Pancreas (tissue), 10 donors: ENCODE data around the gene RNU5B-1. TPM values are rescaled to one million over a fixed set of nuclear protein-coding genes. Genes with fewer than 3 reads are reported as not detected.

Experiments
- ATAC-seq, 4 donors: fragments of 200-7000 bp; cut with Tn5 transposase; one replicate each; pipeline versions ENCODE4 v1.8.0 to v1.9.1; 2020; ENCODE audit warnings: mild to moderate bottlenecking in 4 of 4, moderate library complexity in 4 of 4
- DNase-seq, 6 donors: peaks; one replicate each; pipeline ENCODE4 v3.0.0-alpha.2; 2020
- FAIRE-seq: peaks from 2 replicates; lab custom pipeline; 2012; peaks lifted over from hg19 to GRCh38; lab: Jason Lieb, UNC
- H3K27ac ChIP-seq, 4 donors: fragments of 200-600 bp; sonication (generic); 1 replicate in 3 of 4; 2 replicates in 1 of 4; pipeline versions ENCODE4 v1.5.0 to v1.8.0; 2020
- H3K27me3 ChIP-seq, 4 donors: fragments of 200-600 bp; one replicate each; pipeline ENCODE4 v1.8.0; 2021
- H3K36me3 ChIP-seq, 3 donors: fragments of 200-600 bp; sonication (generic) in 1 of 3; one replicate each; pipeline versions ENCODE4 v1.5.0 to v1.8.0; 2020 to 2021
- H3K4me1 ChIP-seq, 3 donors: fragments of 200-600 bp; one replicate each; pipeline ENCODE4 v1.8.0; 2021
- H3K4me3 ChIP-seq, 4 donors: fragments of 200-600 bp; sonication (generic) in 2 of 4; one replicate each; pipeline versions ENCODE4 v1.5.0 to v1.8.0; 2020 to 2021
- H3K9me3 ChIP-seq, 4 donors: fragments of 200-600 bp; one replicate each; pipeline ENCODE4 v1.8.0; 2021
- CTCF ChIP-seq, 4 donors: fragments of 200-600 bp; sonication (generic) in 3 of 4; IDR thresholded peaks; one replicate each; pipeline versions ENCODE4 v1.5.0 to v1.8.0; 2021; ENCODE audit warnings: antibody characterized with exemption in 4 of 4
- WGBS, 2 donors: extraction: QIAGEN DNeasy Blood & Tissue Kit; methylation state at CpG; one replicate each; pipeline ENCODE4 v1.1.7; 2013; 5-methylcytosine and 5-hydroxymethylcytosine counted together
- intact Hi-C, 3 donors: fragments of 100-400 bp; cut with DNase I; formaldehyde crosslinking; loops; one replicate each; pipeline versions ENCODE4 v1.11.1 to v1.14.2; 2022
- polyA plus RNA-seq, 2 donors: library from polyadenylated mRNA; stranded (reverse); fragments of 200-250 nt; gene quantifications; one replicate each; pipeline ENCODE4 v1.2.3, GENCODE V29; 2013
- total RNA-seq, 6 donors: library from RNA; stranded (reverse); fragmentation: NEBNext Ultra II Directional in 4 of 6; extraction: Animal tissue kit (Norgen Biotek cat#: 25700) in 4 of 6; gene quantifications; one replicate each; pipeline versions ENCODE4 v1.2.1 to v1.2.4, GENCODE V29; 2021 to 2023
- donor health status: healthy with polysubstance abuse.
- donor health status: DM: no; HTN: no; CAD: no; lungs with moderate emphysema.
- donor health status: DM: no; HTN: no; CAD: no.
- donor health status: control.
- donor health status: control.
- donor health status: Bipolar disorder and iron deficiency.
- donor health status: DM: yes; HTN: yes; CAD: no.
- donor health status: DM: no; HTN: no; CAD: no.
- donor health status: DM: no; HTN: no; CAD: no.
- donor health status: DM: yes; HTN: yes; CAD: no.

RNU5B-1 gene
- total and polyA plus RNA-seq, 8 donors: 10.5 to 21.8 (median 21.6) TPM; not detected in 5

GRCh38 chr15:65292938-65293518 is 11.4 kb upstream of the RNU5B-1 start:
- ATAC-seq: no peak
- no peaks in the 10 kb centered on the region for H3K9me3 ChIP-seq
- DNase-seq: no peak
- H3K36me3 ChIP-seq: no peaks in the 10 kb centered on the region
- TF ChIP-seq CTCF (IDR thresholded peaks at IDR 0.05): no peak
- H3K4me1 ChIP-seq: peaks cover 0 to 8% (median 0%) of the 10 kb centered on the region in 3 donors
- no peaks in the 10 kb centered on the region for H3K27me3 ChIP-seq
- no peak overlapping the region for H3K4me3 ChIP-seq
- WGBS, 2 donors: 67 to 74% methylated on average over 1 of the region's 1 CpG
- intact Hi-C loops: no loop called here
- no peak for FAIRE-seq
- H3K27ac ChIP-seq: no peak overlapping the region

GRCh38 chr15:65298731-65299130 is 5.7 kb upstream of the RNU5B-1 start:
- Histone ChIP-seq H3K9me3 (no peaks in the 10 kb centered on the region), H3K27ac (no peak overlapping the region), H3K36me3 (no peaks in the 10 kb centered on the region), H3K4me3 (no peak overlapping the region), H3K27me3 (no peaks in the 10 kb centered on the region), H3K4me1 (peaks cover 4 to 11% (median 5%) of the 10 kb centered on the region in 3 donors)
- ATAC-seq: no peak
- TF ChIP-seq CTCF (IDR thresholded peaks at IDR 0.05): no peak
- WGBS, 2 donors: 72 to 81% methylated on average over 11 of the region's 11 CpGs
- no peak for FAIRE-seq
- DNase-seq: peak in 1 of 6 donors; percentile 59
- intact Hi-C loops: no loop called here

GRCh38 chr15:65300924-65301441 is 3.5 kb upstream of the RNU5B-1 start:
- Histone ChIP-seq H3K9me3 (no peaks in the 10 kb centered on the region), H3K27me3 (no peaks in the 10 kb centered on the region), H3K27ac (no peak overlapping the region), H3K4me1 (peaks cover 4 to 11% (median 5%) of the 10 kb centered on the region in 3 donors), H3K36me3 (no peaks in the 10 kb centered on the region), H3K4me3 (no peak overlapping the region)
- intact Hi-C loops: no loop called here
- FAIRE-seq (no peak), DNase-seq (peak in 4 of 6 donors; percentile 28 to 77 (median 51)), ATAC-seq (no peak)
- no peak for TF ChIP-seq CTCF (IDR thresholded peaks at IDR 0.05)
- 90 to 95% methylated on average over 32 to 36 of the region's 36 CpGs for whole genome bisulfite sequencing, 2 donors

GRCh38 chr15:65302061-65302460 is 2.4 kb upstream of the RNU5B-1 start:
- ATAC-seq: no peak
- no peak for TF ChIP-seq CTCF (IDR thresholded peaks at IDR 0.05)
- 78 to 85% methylated on average over 24 of the region's 24 CpGs for WGBS, 2 donors
- Histone ChIP-seq H3K4me3 (no peak overlapping the region), H3K27me3 (no peaks in the 10 kb centered on the region), H3K27ac (no peak overlapping the region), H3K36me3 (no peaks in the 10 kb centered on the region), H3K9me3 (no peaks in the 10 kb centered on the region), H3K4me1 (peaks cover 4 to 9% (median 5%) of the 10 kb centered on the region in 3 donors)
- intact Hi-C loops: no loop called here
- no peak for FAIRE-seq
- peak in 5 of 6 donors; percentile 18 to 77 (median 56) for DNase-seq
